ENCODE measurements around the gene ERBB4. TPM values are rescaled to one million over a fixed set of nuclear protein-coding genes. Genes with fewer than 3 reads are reported as not detected.

ERBB4 gene
- total RNA-seq, 1 experiment from 2014 or later = 0.04 TPM

GRCh38 chr2:212295571-212295970, 243.0 kb downstream of the ERBB4 start:
- TF ChIP-seq CTCF (conservative IDR thresholded peaks at IDR 0.05) = no peak
- Histone ChIP-seq H4K20me1 (ENCODE audit: control insufficient read depth, insufficient read depth, insufficient read length) (no peaks in the 10 kb centered on the region), H3K27me3 (ENCODE audit: insufficient read depth, low read length) (no peaks in the 10 kb centered on the region), H3K4me1 (ENCODE audit: insufficient read depth, low read length) (no peaks in the 10 kb centered on the region), H3K27ac (ENCODE audit: insufficient read length, low read depth, low read length) (no peak overlapping the region), H2AFZ (ENCODE audit: low read length) (no peak overlapping the region), H2BK20ac (ENCODE audit: low read depth, low read length, poor library complexity, severe bottlenecking) (no peak overlapping the region), H3K23me2 (ENCODE audit: insufficient read length, low read depth, low read length, poor library complexity, severe bottlenecking) (no peaks in the 10 kb centered on the region), H2BK5ac (ENCODE audit: insufficient read length, low read length) (no peak overlapping the region), H3K18ac (ENCODE audit: insufficient read length, low read depth, low read length) (no peak overlapping the region), H3K9me3 (ENCODE audit: control insufficient read depth, low read depth, low read length) (no peaks in the 10 kb centered on the region), H4K91ac (ENCODE audit: insufficient read length, low read depth, low read length) (no peak overlapping the region), H3K56ac (ENCODE audit: insufficient read length, low read depth, low read length) (no peak overlapping the region), H2BK12ac (ENCODE audit: insufficient read length, low read depth, low read length) (no peak overlapping the region), H4K8ac (replicated peaks; ENCODE audit: insufficient read length, low read depth, low read length) (no peak overlapping the region), H2AK5ac (ENCODE audit: insufficient read length, low read length) (no peak overlapping the region), H3K4ac (ENCODE audit: low read depth, low read length) (no peak overlapping the region), H2BK15ac (ENCODE audit: low read depth, low read length) (no peak overlapping the region), H3K9ac (ENCODE audit: extremely low read depth, insufficient read length, low read length) (no peak overlapping the region), H3T11ph (ENCODE audit: low read length) (no peak overlapping the region), H4K5ac (ENCODE audit: insufficient read length, low read depth, low read length) (no peak overlapping the region), H3K79me2 (ENCODE audit: insufficient read depth, low read length) (no peaks in the 10 kb centered on the region), H3K23ac (ENCODE audit: insufficient read length, low read depth, low read length) (no peak overlapping the region), H3K14ac (ENCODE audit: insufficient read depth, low read length) (no peak overlapping the region), H3K79me1 (ENCODE audit: insufficient read depth, low read depth, low read length, poor library complexity, severe bottlenecking) (no peaks in the 10 kb centered on the region), H3K4me2 (ENCODE audit: insufficient read depth, insufficient read length, low read length) (no peak overlapping the region), H2BK120ac (ENCODE audit: low read depth, low read length, poor library complexity, severe bottlenecking) (no peak overlapping the region)
- no peaks in the 10 kb centered on the region; the same call in 1 of the 2 replicates for H3K27me3 Mint-ChIP-seq (ENCODE audit: low read depth)
- no peak for DNase-seq
- no peaks in the 10 kb centered on the region for H3K9me3 Mint-ChIP-seq
- no peak overlapping the region for H3K27ac Mint-ChIP-seq
- WGBS (ENCODE audit: extremely low coverage, insufficient read length, low lambda C conversion rate) = no CpG with 5 or more reads among the region's 3 CpGs
- no peaks in the 10 kb centered on the region for H3K4me1 Mint-ChIP-seq
- H3K4me3 Mint-ChIP-seq = no peak overlapping the region
- H3K36me3 Mint-ChIP-seq (ENCODE audit: insufficient read depth in 1 of 3, low read depth in 3 of 3) = no peaks in the 10 kb centered on the region

All from H9 (cell line).